SK-N-SH (cell line): Measurements from ENCODE around the gene CYP27C1. TPM values are rescaled to one million over a fixed set of nuclear protein-coding genes. Genes with fewer than 3 reads are reported as not detected.

Experiments used
- CTCF ChIA-PET: fragments of 300-600, 350-600 bp; formaldehyde crosslinking; extraction: SDS; loops from one replicate; lab custom pipeline; 2021; lab: Yijun Ruan, JAX
- POLR2A ChIA-PET: fragments of 350-600 bp; sonication (Branson Sonifier 250); formaldehyde crosslinking; extraction: SDS; loops from one replicate; lab custom pipeline; 2020; ENCODE audit warnings: antibody characterized with exemption, inconsistent platforms; lab: Yijun Ruan, JAX
- DNase-seq: peaks from one replicate; pipeline ENCODE4 v3.0.0; 2012
- H2AFZ ChIP-seq: fragments of 200-600 bp; sonication (generic); 2 replicates; pipeline ENCODE4 v1.8.1; 2016; ENCODE audit warnings: antibody characterized with exemption, mild to moderate bottlenecking, low read depth
- H3F3A ChIP-seq: fragments of 200-600 bp; sonication (generic); replicated peaks from 2 replicates; pipeline ENCODE3; 2016; ENCODE audit warnings: antibody characterized with exemption, mild to moderate bottlenecking; ENCODE audit not compliant: insufficient read depth
- H3K27ac ChIP-seq, 2 experiments: fragments of 200-500 bp in 1 of 2; fragments of 200-600 bp in 1 of 2; sonication (Bioruptor generic) in 1 of 2; sonication (generic), shearing (Covaris generic) in 1 of 2; 2 replicates each; pipeline versions ENCODE4 v1.5.1 to v1.6.1; 2014 to 2016; ENCODE audit warnings: low read depth in 2 of 2, inconsistent platforms in 1 of 2, low read length in 1 of 2, mild to moderate bottlenecking in 1 of 2, mixed read lengths in 1 of 2
- H3K27me3 ChIP-seq: fragments of 200-600 bp; sonication (generic), shearing (Covaris generic); 2 replicates; pipeline ENCODE4 v1.6.1; 2016; ENCODE audit warnings: mixed run types; ENCODE audit not compliant: insufficient read depth
- H3K36me3 ChIP-seq, 2 experiments: fragments of 200-500 bp in 1 of 2; fragments of 200-600 bp in 1 of 2; sonication (Bioruptor generic) in 1 of 2; sonication (generic) in 1 of 2; replicated peaks in 1 of 2; 2 replicates each; pipeline versions ENCODE3 to v1.5.1; 2014 to 2016; ENCODE audit warnings: low read length in 1 of 2, mild to moderate bottlenecking in 1 of 2; ENCODE audit not compliant: insufficient read depth in 2 of 2, control insufficient read depth in 1 of 2
- H3K4me1 ChIP-seq, 2 experiments: fragments of 200-500 bp in 1 of 2; fragments of 200-600 bp in 1 of 2; sonication (Bioruptor generic) in 1 of 2; sonication (generic), shearing (Covaris generic) in 1 of 2; 2 replicates each; pipeline versions ENCODE4 v1.5.1 to v1.6.1; 2014 to 2016; ENCODE audit warnings: low read depth in 1 of 2, low read length in 1 of 2, mixed run types in 1 of 2; ENCODE audit not compliant: insufficient read depth in 2 of 2, control insufficient read depth in 1 of 2
- H3K4me2 ChIP-seq: fragments of 200-600 bp; sonication (generic), shearing (Covaris generic); 2 replicates; pipeline ENCODE4 v1.6.1; 2017; ENCODE audit warnings: mixed run types
- H3K4me3 ChIP-seq, 2 experiments: fragments of 200-500 bp in 1 of 2; fragments of 200-600 bp in 1 of 2; sonication (Bioruptor generic) in 1 of 2; sonication (generic), shearing (Covaris generic) in 1 of 2; 2 replicates each; pipeline versions ENCODE4 v1.5.1 to v1.8.1; 2014 to 2016; ENCODE audit warnings: low read depth in 2 of 2, inconsistent platforms in 1 of 2, low read length in 1 of 2, mild to moderate bottlenecking in 1 of 2, mixed read lengths in 1 of 2, moderate library complexity in 1 of 2
- H3K79me2 ChIP-seq: fragments of 200-600 bp; sonication (generic); 2 replicates; pipeline ENCODE4 v1.8.1; 2017; ENCODE audit warnings: mild to moderate bottlenecking; ENCODE audit not compliant: insufficient read depth
- H3K9ac ChIP-seq: fragments of 200-600 bp; sonication (generic); 2 replicates; pipeline ENCODE4 v1.6.1; 2017; ENCODE audit warnings: mixed run types
- H3K9me2 ChIP-seq: fragments of 200-600 bp; sonication (generic); 2 replicates; pipeline ENCODE4 v1.6.1; 2017; ENCODE audit warnings: mixed run types
- H3K9me3 ChIP-seq: fragments of 200-600 bp; sonication (generic); 2 replicates; pipeline ENCODE4 v1.6.1; 2017; ENCODE audit warnings: mixed run types, mild to moderate bottlenecking, moderate library complexity
- H4K20me1 ChIP-seq: fragments of 200-600 bp; sonication (generic); 2 replicates; pipeline ENCODE4 v1.6.1; 2017; ENCODE audit warnings: mild to moderate bottlenecking, mixed run types; ENCODE audit not compliant: insufficient read depth
- CHD2 ChIP-seq: fragments of 150-350 bp; IDR thresholded peaks from 2 replicates; pipeline ENCODE4 v1.6.1; 2018; ENCODE audit warnings: low read length; ENCODE audit not compliant: partially characterized antibody
- ELF1 ChIP-seq: IDR thresholded peaks from 2 replicates; pipeline ENCODE4 v1.4.0; 2012
- GATA2 ChIP-seq: sonication (generic); formaldehyde crosslinking; IDR thresholded peaks from 2 replicates; pipeline ENCODE4 v1.5.0; 2020; ENCODE audit warnings: mild to moderate bottlenecking, missing genetic modification reagents
- JUND ChIP-seq: IDR thresholded peaks from 2 replicates; pipeline ENCODE4 v1.4.0; 2012
- NRF1 ChIP-seq: IDR thresholded peaks from 2 replicates; pipeline ENCODE4 v1.6.1; 2012; ENCODE audit warnings: low read depth, mild to moderate bottlenecking, low read length
- RCOR1 ChIP-seq: fragments of 150-350 bp; IDR thresholded peaks from 2 replicates; pipeline ENCODE4 v1.6.1; 2017; ENCODE audit warnings: antibody characterized with exemption, low read length
- TCF12 ChIP-seq: IDR thresholded peaks from 2 replicates; pipeline ENCODE4 v1.4.0; 2012
- TEAD4 ChIP-seq: IDR thresholded peaks from 2 replicates; pipeline ENCODE4 v1.4.0; 2012; ENCODE audit warnings: mild to moderate bottlenecking, borderline replicate concordance; ENCODE audit not compliant: insufficient read depth
- WGBS: methylation state at CpG from one replicate; pipeline ENCODE4 v1.1.6; 2017; ENCODE audit warnings: low lambda C conversion rate; 5-methylcytosine and 5-hydroxymethylcytosine counted together
- polyA plus RNA-seq, 3 experiments: library from polyadenylated mRNA; depleted of rRNA; stranded (reverse); fragments of >200 nt; gene quantifications; 2 replicates each; pipeline ENCODE4 v1.2.3, GENCODE V29; 2012
- TF ChIP-seq, protein P1 (sequence below): IDR thresholded peaks from 2 replicates; pipeline ENCODE4 v1.6.1; 2012; ENCODE audit warnings: mild to moderate bottlenecking, low read depth, low read length, moderate library complexity

Gene CYP27C1
- polyA plus RNA-seq, 1 of the 3 experiments (the other 2 are of a cell fraction): not detected

DNA sequence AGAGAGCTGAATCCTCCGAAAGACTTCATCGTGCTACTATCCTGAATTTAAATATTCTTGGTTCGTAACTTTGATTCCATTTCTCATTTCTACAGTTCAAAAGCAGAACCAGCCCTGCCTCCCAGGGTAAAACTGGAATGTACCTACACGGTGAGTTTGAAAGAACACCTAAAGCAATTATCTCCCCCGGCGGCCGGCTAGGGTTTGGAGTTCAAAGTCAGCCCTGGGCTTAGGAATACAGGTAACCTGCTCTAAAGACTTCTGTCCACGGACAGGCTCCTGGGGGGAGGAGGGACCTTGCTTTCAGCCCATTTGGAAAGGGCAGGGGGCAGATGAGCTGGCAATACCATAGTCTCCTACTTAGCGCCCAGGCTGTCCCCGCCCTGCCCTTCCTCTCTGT lies 32.3 kb downstream of the CYP27C1 start:
- TF ChIP-seq TCF12 (no peak), GATA2 (CRISPR knock-in tag) (no peak), JUND (no peak), ELF1 (no peak), NRF1 (no peak), CHD2 (no peak), RCOR1 (no peak)
- TF ChIP-seq, protein P1, sequence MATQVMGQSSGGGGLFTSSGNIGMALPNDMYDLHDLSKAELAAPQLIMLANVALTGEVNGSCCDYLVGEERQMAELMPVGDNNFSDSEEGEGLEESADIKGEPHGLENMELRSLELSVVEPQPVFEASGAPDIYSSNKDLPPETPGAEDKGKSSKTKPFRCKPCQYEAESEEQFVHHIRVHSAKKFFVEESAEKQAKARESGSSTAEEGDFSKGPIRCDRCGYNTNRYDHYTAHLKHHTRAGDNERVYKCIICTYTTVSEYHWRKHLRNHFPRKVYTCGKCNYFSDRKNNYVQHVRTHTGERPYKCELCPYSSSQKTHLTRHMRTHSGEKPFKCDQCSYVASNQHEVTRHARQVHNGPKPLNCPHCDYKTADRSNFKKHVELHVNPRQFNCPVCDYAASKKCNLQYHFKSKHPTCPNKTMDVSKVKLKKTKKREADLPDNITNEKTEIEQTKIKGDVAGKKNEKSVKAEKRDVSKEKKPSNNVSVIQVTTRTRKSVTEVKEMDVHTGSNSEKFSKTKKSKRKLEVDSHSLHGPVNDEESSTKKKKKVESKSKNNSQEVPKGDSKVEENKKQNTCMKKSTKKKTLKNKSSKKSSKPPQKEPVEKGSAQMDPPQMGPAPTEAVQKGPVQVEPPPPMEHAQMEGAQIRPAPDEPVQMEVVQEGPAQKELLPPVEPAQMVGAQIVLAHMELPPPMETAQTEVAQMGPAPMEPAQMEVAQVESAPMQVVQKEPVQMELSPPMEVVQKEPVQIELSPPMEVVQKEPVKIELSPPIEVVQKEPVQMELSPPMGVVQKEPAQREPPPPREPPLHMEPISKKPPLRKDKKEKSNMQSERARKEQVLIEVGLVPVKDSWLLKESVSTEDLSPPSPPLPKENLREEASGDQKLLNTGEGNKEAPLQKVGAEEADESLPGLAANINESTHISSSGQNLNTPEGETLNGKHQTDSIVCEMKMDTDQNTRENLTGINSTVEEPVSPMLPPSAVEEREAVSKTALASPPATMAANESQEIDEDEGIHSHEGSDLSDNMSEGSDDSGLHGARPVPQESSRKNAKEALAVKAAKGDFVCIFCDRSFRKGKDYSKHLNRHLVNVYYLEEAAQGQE: no peak
- no peaks in the 10 kb centered on the region for H3K27me3 ChIP-seq
- H3K4me1 ChIP-seq: no peaks in the 10 kb centered on the region
- WGBS: 73% methylated on average over 10 of the region's 10 CpGs
- H3F3A ChIP-seq: no peaks in the 10 kb centered on the region
- H3K27ac ChIP-seq: no peak overlapping the region
- H3K9me3 ChIP-seq: no peaks in the 10 kb centered on the region
- no peak overlapping the region for H3K4me3 ChIP-seq
- no peaks in the 10 kb centered on the region for H3K36me3 ChIP-seq
- H3K9me2 ChIP-seq: no peaks in the 10 kb centered on the region
- no peaks in the 10 kb centered on the region for H4K20me1 ChIP-seq
- H3K4me2 ChIP-seq: no peak overlapping the region
- CTCF ChIA-PET: interaction anchor here (0.9 to 3.5 kb wide), 4 partner anchors 9 to 30 kb away, joined by 3 to 12 read pairs (median 3); no protein-coding TSS in a partner anchor
- POLR2A ChIA-PET: interaction anchor here (1.2 kb wide), 1 partner anchor 106 kb away, joined by 3 read pairs; the partner anchor contains the start of gene ERCC3
- H3K79me2 ChIP-seq: no peaks in the 10 kb centered on the region
- no peak for DNase-seq
- no peak overlapping the region for H2AFZ ChIP-seq
- H3K9ac ChIP-seq: no peak overlapping the region

DNA sequence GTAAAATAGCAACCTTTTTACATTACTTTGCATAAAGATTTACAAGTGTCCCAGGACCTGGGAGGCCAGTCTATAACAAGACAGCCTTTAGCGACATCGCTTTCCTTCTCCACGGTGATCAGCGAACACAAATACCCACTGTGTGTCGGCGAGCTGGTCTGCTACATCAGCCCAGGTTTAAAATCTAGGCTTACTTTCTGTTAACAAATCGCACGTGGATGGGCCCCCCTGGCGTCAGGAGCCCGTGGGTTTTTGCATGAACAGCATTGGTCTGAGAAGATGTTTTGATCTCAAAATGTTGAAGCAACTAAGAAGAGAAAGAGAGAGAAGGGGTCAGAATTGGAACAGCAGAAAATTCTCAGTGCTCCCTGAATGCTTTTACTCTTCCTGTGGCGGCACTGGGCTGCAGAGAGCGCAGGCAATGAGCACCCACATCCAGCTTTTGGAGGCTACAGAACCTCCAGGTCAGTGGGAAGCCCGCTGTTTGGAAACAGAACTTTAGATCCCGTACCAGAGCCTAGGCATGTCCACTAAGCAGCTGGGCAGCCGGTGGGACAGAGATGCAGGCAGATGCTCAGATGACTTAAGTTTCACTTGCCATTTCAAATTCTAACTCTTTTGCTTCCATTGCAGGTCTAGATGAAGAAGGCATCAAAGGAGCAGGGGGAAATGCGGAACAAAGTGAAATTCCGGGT lies 32.9 kb downstream of the CYP27C1 start:
- CTCF ChIA-PET: interaction anchor here (1.0 to 3.5 kb wide), 4 partner anchors 10 to 66 kb away, joined by 3 to 12 read pairs (median 3); no protein-coding TSS in a partner anchor
- Histone ChIP-seq H3K4me3 (no peak overlapping the region), H3K4me2 (no peak overlapping the region), H3K4me1 (no peaks in the 10 kb centered on the region), H3K27me3 (no peaks in the 10 kb centered on the region), H3K9me3 (no peaks in the 10 kb centered on the region), H3K9ac (no peak overlapping the region), H3K9me2 (no peaks in the 10 kb centered on the region), H4K20me1 (no peaks in the 10 kb centered on the region), H3K27ac (no peak overlapping the region), H3K79me2 (no peaks in the 10 kb centered on the region), H2AFZ (no peak overlapping the region), H3K36me3 (no peaks in the 10 kb centered on the region), H3F3A (no peaks in the 10 kb centered on the region)
- POLR2A ChIA-PET: no interaction called here
- 67% methylated on average over 17 of the region's 17 CpGs for WGBS
- DNase-seq: no peak
- no peak for TF ChIP-seq TEAD4
